IPS-20b (cell line): ENCODE data around the gene FCRL6.

Source experiments
- H3K27ac ChIP-seq: one replicate; pipeline ENCODE4 v1.5.1; 2013; ENCODE audit warnings: low read length
- H3K27me3 ChIP-seq: 2 replicates; pipeline ENCODE4 v1.6.1; 2013; ENCODE audit warnings: mild to moderate bottlenecking, low read length, inconsistent platforms; ENCODE audit not compliant: insufficient read depth
- H3K36me3 ChIP-seq: 2 replicates; pipeline ENCODE4 v1.6.1; 2013; ENCODE audit warnings: low read depth, mild to moderate bottlenecking, inconsistent platforms, low read length, moderate library complexity; ENCODE audit not compliant: insufficient read depth
- H3K4me1 ChIP-seq: 2 replicates; pipeline ENCODE4 v1.6.1; 2013; ENCODE audit warnings: mild to moderate bottlenecking, control low read depth, inconsistent platforms, low read length, moderate library complexity; ENCODE audit not compliant: insufficient read depth
- H3K4me3 ChIP-seq: 2 replicates; pipeline ENCODE4 v1.5.1; 2013; ENCODE audit warnings: mild to moderate bottlenecking, low read length, inconsistent platforms
- H3K9ac ChIP-seq: 2 replicates; pipeline ENCODE4 v1.6.1; 2013; ENCODE audit warnings: low read depth, mild to moderate bottlenecking, inconsistent platforms, low read length, moderate library complexity
- H3K9me3 ChIP-seq: 2 replicates; pipeline ENCODE4 v1.6.1; 2013; ENCODE audit warnings: mild to moderate bottlenecking, low read depth, low read length, inconsistent platforms; ENCODE audit not compliant: insufficient read depth

Gene FCRL6

GRCh38 chr1:159802111-159802510, at the start of gene FCRL6:
TSS of gene FCRL6 (plus strand) at chr1:159802360. CDS start at chr1:159802425, 65 bp downstream.
- H3K9ac ChIP-seq: no peak within 1 kb of the TSS
- no peaks in the 10 kb centered on the region for H3K27me3 ChIP-seq
- no peaks in the 10 kb centered on the region for H3K4me1 ChIP-seq
- H3K4me3 ChIP-seq: no peak within 1 kb of the TSS
- H3K36me3 ChIP-seq: no peaks in the 10 kb centered on the region
- no peak within 1 kb of the TSS for H3K27ac ChIP-seq
- no peaks in the 10 kb centered on the region for H3K9me3 ChIP-seq

GRCh38 chr1:159753386-159753785, 48.8 kb upstream of the FCRL6 start:
- H3K27me3 ChIP-seq: no peaks in the 10 kb centered on the region
- H3K9ac ChIP-seq: no peak overlapping the region
- no peak overlapping the region for H3K27ac ChIP-seq
- no peaks in the 10 kb centered on the region for H3K9me3 ChIP-seq
- H3K36me3 ChIP-seq: no peaks in the 10 kb centered on the region
- H3K4me3 ChIP-seq: no peak overlapping the region
- no peaks in the 10 kb centered on the region for H3K4me1 ChIP-seq

- H3K9me3 ChIP-seq: no peaks in the 10 kb centered on the region
- H3K27me3 ChIP-seq: no peaks in the 10 kb centered on the region
- H3K9ac ChIP-seq: no peak overlapping the region
- H3K27ac ChIP-seq: no peak overlapping the region
- H3K4me1 ChIP-seq: no peaks in the 10 kb centered on the region
- H3K36me3 ChIP-seq: no peaks in the 10 kb centered on the region
- H3K4me3 ChIP-seq: no peak overlapping the region
Observed at GRCh38 chr1:159755451-159756007, 46.6 kb upstream of the FCRL6 start.

- Histone ChIP-seq H3K4me3 (no peak overlapping the region), H3K4me1 (no peaks in the 10 kb centered on the region), H3K9me3 (no peaks in the 10 kb centered on the region), H3K27ac (no peak overlapping the region), H3K27me3 (no peaks in the 10 kb centered on the region), H3K9ac (no peak overlapping the region), H3K36me3 (no peaks in the 10 kb centered on the region)
Observed at GRCh38 chr1:159756397-159756796, 45.8 kb upstream of the FCRL6 start.

GRCh38 chr1:159763686-159764085, 38.5 kb upstream of the FCRL6 start:
- no peaks in the 10 kb centered on the region for H3K36me3 ChIP-seq
- H3K4me3 ChIP-seq: no peak overlapping the region
- H3K27ac ChIP-seq: no peak overlapping the region
- no peaks in the 10 kb centered on the region for H3K27me3 ChIP-seq
- no peaks in the 10 kb centered on the region for H3K9me3 ChIP-seq
- no peak overlapping the region for H3K9ac ChIP-seq
- no peaks in the 10 kb centered on the region for H3K4me1 ChIP-seq

GRCh38 chr1:159765806-159766205, 36.4 kb upstream of the FCRL6 start:
- Histone ChIP-seq H3K27ac (no peak overlapping the region), H3K9me3 (no peaks in the 10 kb centered on the region), H3K4me3 (no peak overlapping the region), H3K27me3 (no peaks in the 10 kb centered on the region), H3K4me1 (no peaks in the 10 kb centered on the region), H3K9ac (no peak overlapping the region), H3K36me3 (no peaks in the 10 kb centered on the region)

GRCh38 chr1:159771127-159771895, 30.8 kb upstream of the FCRL6 start:
- Histone ChIP-seq H3K4me3 (no peak overlapping the region), H3K27me3 (no peaks in the 10 kb centered on the region), H3K4me1 (no peaks in the 10 kb centered on the region), H3K27ac (no peak overlapping the region), H3K9ac (no peak overlapping the region), H3K9me3 (no peaks in the 10 kb centered on the region), H3K36me3 (no peaks in the 10 kb centered on the region)

GRCh38 chr1:159774465-159774864, 27.7 kb upstream of the FCRL6 start:
- no peaks in the 10 kb centered on the region for H3K9me3 ChIP-seq
- no peaks in the 10 kb centered on the region for H3K27me3 ChIP-seq
- no peak overlapping the region for H3K9ac ChIP-seq
- no peak overlapping the region for H3K27ac ChIP-seq
- H3K36me3 ChIP-seq: no peaks in the 10 kb centered on the region
- H3K4me3 ChIP-seq: no peak overlapping the region
- no peaks in the 10 kb centered on the region for H3K4me1 ChIP-seq

GRCh38 chr1:159775716-159776115, 26.4 kb upstream of the FCRL6 start:
- H3K9ac ChIP-seq: no peak overlapping the region
- no peak overlapping the region for H3K27ac ChIP-seq
- no peaks in the 10 kb centered on the region for H3K27me3 ChIP-seq
- H3K4me3 ChIP-seq: no peak overlapping the region
- H3K9me3 ChIP-seq: no peaks in the 10 kb centered on the region
- no peaks in the 10 kb centered on the region for H3K36me3 ChIP-seq
- no peaks in the 10 kb centered on the region for H3K4me1 ChIP-seq

GRCh38 chr1:159778266-159778665, 23.9 kb upstream of the FCRL6 start:
- H3K9ac ChIP-seq: no peak overlapping the region
- no peak overlapping the region for H3K4me3 ChIP-seq
- no peaks in the 10 kb centered on the region for H3K9me3 ChIP-seq
- peaks cover 4% of the 10 kb centered on the region; the same call in 1 of the 2 replicates for H3K27me3 ChIP-seq
- no peaks in the 10 kb centered on the region for H3K36me3 ChIP-seq
- H3K27ac ChIP-seq: no peak overlapping the region
- no peaks in the 10 kb centered on the region for H3K4me1 ChIP-seq

GRCh38 chr1:159779403-159779851, 22.7 kb upstream of the FCRL6 start:
- Histone ChIP-seq H3K27me3 (peaks cover 4% of the 10 kb centered on the region; the same call in 1 of the 2 replicates), H3K27ac (no peak overlapping the region), H3K9ac (no peak overlapping the region)

More at GRCh38 chr1:159779403-159779851, 22.7 kb upstream of the FCRL6 start:
- no peaks in the 10 kb centered on the region for H3K9me3 ChIP-seq
- no peak overlapping the region for H3K4me3 ChIP-seq
- no peaks in the 10 kb centered on the region for H3K36me3 ChIP-seq
- H3K4me1 ChIP-seq: 0 out of 2 replicates have a peak, but pooled peaks cover 4% of the 10 kb centered on the region
